GM06990 (cell line): ENCODE data around the gene HSPBP1.

ENCODE experiments used
- DNase-seq: peaks from one replicate; pipeline ENCODE4 v3.0.0-alpha.2; 2011; ENCODE audit not compliant: insufficient read length; ENCODE audit errors: extremely low read depth
- H3K27me3 ChIP-seq: replicated peaks from 2 replicates; pipeline ENCODE4 v1.6.0; 2011; ENCODE audit warnings: low read length; ENCODE audit not compliant: control insufficient read depth, insufficient read depth
- H3K36me3 ChIP-seq: 2 replicates; pipeline ENCODE4 v1.5.1; 2011; ENCODE audit warnings: low read length; ENCODE audit not compliant: control insufficient read depth, insufficient read depth
- H3K4me3 ChIP-seq: replicated peaks from 2 replicates; pipeline ENCODE4 v1.5.1; 2011; ENCODE audit warnings: low read depth, mild to moderate bottlenecking, control low read depth, low read length
- CTCF ChIP-seq: IDR thresholded peaks from 2 replicates; pipeline ENCODE4 v1.5.1; 2011; ENCODE audit warnings: low read length, control low read depth, mild to moderate bottlenecking, inconsistent platforms; ENCODE audit not compliant: insufficient read depth, poor library complexity, severe bottlenecking

The HSPBP1 gene

DNA sequence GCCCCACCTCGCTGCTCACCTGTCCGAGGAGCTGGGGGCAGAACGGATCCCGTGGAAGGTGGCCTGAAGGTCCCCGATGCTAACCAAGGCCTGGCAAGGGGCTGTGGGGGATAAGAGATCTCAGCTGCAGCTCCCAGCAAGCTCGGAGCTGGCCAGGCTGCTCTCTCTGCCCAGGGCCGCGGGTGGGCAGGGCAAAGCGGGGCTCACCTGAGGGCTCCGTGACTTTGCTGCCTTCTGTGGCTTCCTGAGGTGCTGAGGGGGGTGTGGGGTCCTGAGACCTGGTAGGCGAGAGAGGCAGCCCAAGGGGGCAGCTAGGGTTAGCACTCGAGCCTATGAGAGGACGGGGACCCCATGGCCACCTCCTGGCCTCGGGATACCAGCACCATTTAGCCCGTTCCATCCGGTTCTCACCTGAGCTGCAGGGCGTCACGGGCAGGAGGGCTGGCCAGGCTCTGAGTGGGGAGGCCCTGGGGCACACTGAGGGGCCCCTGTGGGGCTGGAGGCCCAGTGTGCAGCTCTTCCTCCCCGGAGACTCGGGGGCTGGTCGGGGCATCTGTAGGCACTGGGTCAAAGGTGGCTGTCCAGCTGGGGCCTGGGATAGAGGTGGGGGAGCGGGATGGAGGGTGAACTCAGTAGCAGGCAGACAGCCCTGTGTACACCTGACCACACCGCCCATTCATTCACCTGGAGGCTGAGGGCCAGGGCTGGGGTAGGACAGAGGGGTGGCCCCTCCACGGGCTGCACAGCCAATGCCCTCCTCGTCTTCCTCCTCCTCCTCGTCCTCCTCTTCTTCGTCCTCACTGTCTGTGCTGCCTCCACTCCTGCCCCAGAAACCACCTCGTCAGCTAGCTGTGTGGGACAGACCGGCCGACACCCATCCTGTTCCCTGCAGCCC lies 48.3 kb downstream of the HSPBP1 start:
- Histone ChIP-seq H3K36me3 (peaks cover 55% of the 10 kb centered on the region), H3K4me3 (no peak overlapping the region), H3K27me3 (no peaks in the 10 kb centered on the region)
- no peak for TF ChIP-seq CTCF
- DNase-seq: no peak

- peaks cover 54% of the 10 kb centered on the region for H3K36me3 ChIP-seq
- no peak for TF ChIP-seq CTCF
- DNase-seq: no peak
- H3K27me3 ChIP-seq: no peaks in the 10 kb centered on the region
- H3K4me3 ChIP-seq: no peak overlapping the region
Measured at GRCh38 chr19:55230780-55231179, 49.1 kb downstream of the HSPBP1 start.

- TF ChIP-seq CTCF: no peak
- H3K27me3 ChIP-seq: no peaks in the 10 kb centered on the region
- DNase-seq: no peak
- peaks cover 55% of the 10 kb centered on the region for H3K36me3 ChIP-seq
- H3K4me3 ChIP-seq: no peak overlapping the region
Measured at GRCh38 chr19:55230329-55230728, 49.6 kb downstream of the HSPBP1 start.

- peaks cover 54% of the 10 kb centered on the region for H3K36me3 ChIP-seq
- no peak for DNase-seq
- no peaks in the 10 kb centered on the region for H3K27me3 ChIP-seq
- no peak for TF ChIP-seq CTCF
- no peak overlapping the region for H3K4me3 ChIP-seq
Measured at GRCh38 chr19:55229789-55230182, 50.1 kb downstream of the HSPBP1 start.

DNA sequence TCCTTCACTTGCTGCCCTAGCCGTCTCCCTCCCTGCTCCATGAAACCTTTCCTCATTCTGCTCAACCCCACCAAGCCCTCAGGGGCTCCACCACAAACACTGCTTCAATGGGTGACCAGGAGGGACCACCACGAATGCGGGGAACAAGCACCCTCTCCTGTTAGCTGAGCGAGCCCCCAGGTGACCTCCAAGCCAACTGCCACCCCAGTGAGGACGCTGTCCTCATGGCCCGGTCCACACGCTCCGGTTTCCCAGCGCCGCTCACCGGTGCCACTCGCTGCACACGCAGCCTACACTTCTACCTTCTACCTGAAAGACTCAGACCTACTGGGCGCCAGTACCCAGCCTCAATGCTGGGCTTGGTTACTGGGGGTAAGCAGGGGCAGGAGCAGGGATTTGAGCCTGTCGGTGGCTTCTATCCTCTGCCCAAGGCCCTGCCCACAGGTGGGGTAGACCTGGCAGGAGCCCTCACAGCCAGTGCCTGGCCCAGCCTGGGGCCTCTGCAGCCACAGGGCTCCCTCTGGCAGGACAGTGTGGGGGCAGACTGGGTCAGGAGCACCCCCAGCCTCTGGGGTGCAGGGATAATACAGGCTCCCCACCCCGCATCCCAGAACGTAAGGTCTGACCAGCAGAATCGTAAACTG lies 50.6 kb downstream of the HSPBP1 start:
- H3K27me3 ChIP-seq: no peaks in the 10 kb centered on the region
- no peak for TF ChIP-seq CTCF
- no peak overlapping the region for H3K4me3 ChIP-seq
- DNase-seq: no peak
- peaks cover 50% of the 10 kb centered on the region for H3K36me3 ChIP-seq
